ENCODE data around the gene ELN.
"Not testable (repeated sequence)": the region's sequence is repeated elsewhere in the genome, so short reads cannot be mapped to it uniquely, and the experiment has no call there.

The ELN gene

GRCh38 chr7:74044366-74045350, 16.7 kb downstream of the ELN start:
- DNase-seq = no peak

- DNase-seq = not testable (repeated sequence)
Measured at GRCh38 chr7:74046581-74046980, 18.6 kb downstream of the ELN start.

- DNase-seq = no peak
Measured at GRCh38 chr7:74047804-74048380, 19.9 kb downstream of the ELN start.

- no peak for DNase-seq
Measured at GRCh38 chr7:74048999-74049599, 21.1 kb downstream of the ELN start.

- no peak for DNase-seq
Measured at GRCh38 chr7:74049997-74050798, 22.2 kb downstream of the ELN start.

- DNase-seq = no peak
Measured at GRCh38 chr7:74051193-74051592, 23.2 kb downstream of the ELN start.

GRCh38 chr7:74051629-74052410, 23.8 kb downstream of the ELN start:
- no peak for DNase-seq

- no peak for DNase-seq
Measured at GRCh38 chr7:74052628-74053027, 24.7 kb downstream of the ELN start.

- no peak for DNase-seq
Measured at GRCh38 chr7:74053589-74054186, 25.7 kb downstream of the ELN start.

- no peak for DNase-seq
Measured at GRCh38 chr7:74056096-74056915, 28.3 kb downstream of the ELN start.

- no peak for DNase-seq
Measured at GRCh38 chr7:74057216-74057925, 29.4 kb downstream of the ELN start.

- DNase-seq = no peak
Measured at GRCh38 chr7:74057987-74058386, 30.0 kb downstream of the ELN start.

GRCh38 chr7:74058486-74058885, 30.5 kb downstream of the ELN start:
- no peak for DNase-seq

GRCh38 chr7:74059037-74059436, 31.1 kb downstream of the ELN start:
- no peak for DNase-seq

- DNase-seq = no peak
Measured at GRCh38 chr7:74059681-74060588, 32.0 kb downstream of the ELN start.

- DNase-seq = no peak
Measured at GRCh38 chr7:74061840-74062539, 34.0 kb downstream of the ELN start.

GRCh38 chr7:74063223-74063641, 35.3 kb downstream of the ELN start:
- no peak for DNase-seq

GRCh38 chr7:74063646-74064045, 35.7 kb downstream of the ELN start:
- no peak for DNase-seq
